IPS DF 4.7 (cell line): Measurements from ENCODE around the gene POU4F3.
"Not testable (repeated sequence)": the region's sequence is repeated elsewhere in the genome, so short reads cannot be mapped to it uniquely, and the experiment has no call there.

Experiments
- DNase-seq: peaks from one replicate; pipeline ENCODE4 v3.0.0-alpha.2; 2013; ENCODE audit warnings: low spot score; ENCODE audit errors: extremely low read depth

The POU4F3 gene, protein sequence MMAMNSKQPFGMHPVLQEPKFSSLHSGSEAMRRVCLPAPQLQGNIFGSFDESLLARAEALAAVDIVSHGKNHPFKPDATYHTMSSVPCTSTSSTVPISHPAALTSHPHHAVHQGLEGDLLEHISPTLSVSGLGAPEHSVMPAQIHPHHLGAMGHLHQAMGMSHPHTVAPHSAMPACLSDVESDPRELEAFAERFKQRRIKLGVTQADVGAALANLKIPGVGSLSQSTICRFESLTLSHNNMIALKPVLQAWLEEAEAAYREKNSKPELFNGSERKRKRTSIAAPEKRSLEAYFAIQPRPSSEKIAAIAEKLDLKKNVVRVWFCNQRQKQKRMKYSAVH

DNA sequence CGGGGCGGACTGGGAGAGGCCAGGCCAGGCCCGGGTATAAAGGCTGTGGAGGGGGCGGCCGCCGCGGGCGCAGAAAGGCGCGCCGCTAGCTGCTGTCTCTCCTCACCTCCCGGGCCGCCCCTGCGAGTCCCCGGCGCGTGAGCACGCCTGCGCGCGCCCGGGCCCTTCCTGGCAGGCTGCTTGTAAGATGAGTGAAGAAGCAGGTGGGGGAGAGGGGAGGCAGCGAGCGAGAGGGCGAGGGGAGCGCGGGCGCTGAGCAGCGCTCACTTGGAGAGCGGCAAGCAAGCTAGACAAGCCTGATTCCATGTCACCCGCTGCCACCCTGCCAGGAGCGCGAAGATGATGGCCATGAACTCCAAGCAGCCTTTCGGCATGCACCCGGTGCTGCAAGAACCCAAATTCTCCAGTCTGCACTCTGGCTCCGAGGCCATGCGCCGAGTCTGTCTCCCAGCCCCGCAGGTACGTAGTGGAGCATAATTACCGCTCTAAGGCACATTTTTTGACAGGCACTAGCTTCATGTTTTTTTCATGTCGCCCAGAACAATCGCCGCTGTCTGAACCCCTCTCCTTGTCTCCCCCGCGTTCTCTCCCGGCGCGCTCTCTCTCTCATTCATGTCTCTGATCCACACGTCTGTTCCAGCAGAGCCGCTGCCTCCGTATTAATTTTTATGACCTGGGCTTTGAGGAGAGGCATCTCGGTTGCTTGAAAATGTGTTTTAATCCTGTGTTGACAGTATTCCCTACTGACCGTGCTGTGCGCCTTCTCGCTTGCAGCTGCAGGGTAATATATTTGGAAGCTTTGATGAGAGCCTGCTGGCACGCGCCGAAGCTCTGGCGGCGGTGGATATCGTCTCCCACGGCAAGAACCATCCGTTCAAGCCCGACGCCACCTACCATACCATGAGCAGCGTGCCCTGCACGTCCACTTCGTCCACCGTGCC is at the start of gene POU4F3:
TSS of gene POU4F3 (plus strand) at position 66 of the 941 bp plus-strand sequence. CDS start at position 340, 274 bp downstream.
- DNase-seq: no peak

DNA sequence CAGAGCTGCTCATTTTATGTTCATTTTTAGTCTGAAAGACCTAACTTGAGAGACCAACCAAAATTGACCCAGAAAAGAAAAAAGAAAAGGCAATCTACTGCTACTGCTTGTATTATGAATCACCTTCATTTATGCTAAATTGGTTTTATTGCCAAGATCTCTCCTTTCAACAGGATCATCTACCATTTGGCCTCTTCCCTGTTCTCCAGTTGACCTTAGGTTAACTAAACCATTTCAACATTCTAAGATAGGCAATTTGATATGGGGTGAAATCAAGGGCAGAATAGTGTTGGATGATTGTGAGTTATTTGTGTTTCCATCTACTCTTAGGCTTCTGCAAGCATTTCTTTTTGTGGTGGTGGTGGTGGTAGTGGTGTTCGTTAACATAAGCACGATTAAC is 48.3 kb upstream of the POU4F3 start:
- no peak for DNase-seq

DNA sequence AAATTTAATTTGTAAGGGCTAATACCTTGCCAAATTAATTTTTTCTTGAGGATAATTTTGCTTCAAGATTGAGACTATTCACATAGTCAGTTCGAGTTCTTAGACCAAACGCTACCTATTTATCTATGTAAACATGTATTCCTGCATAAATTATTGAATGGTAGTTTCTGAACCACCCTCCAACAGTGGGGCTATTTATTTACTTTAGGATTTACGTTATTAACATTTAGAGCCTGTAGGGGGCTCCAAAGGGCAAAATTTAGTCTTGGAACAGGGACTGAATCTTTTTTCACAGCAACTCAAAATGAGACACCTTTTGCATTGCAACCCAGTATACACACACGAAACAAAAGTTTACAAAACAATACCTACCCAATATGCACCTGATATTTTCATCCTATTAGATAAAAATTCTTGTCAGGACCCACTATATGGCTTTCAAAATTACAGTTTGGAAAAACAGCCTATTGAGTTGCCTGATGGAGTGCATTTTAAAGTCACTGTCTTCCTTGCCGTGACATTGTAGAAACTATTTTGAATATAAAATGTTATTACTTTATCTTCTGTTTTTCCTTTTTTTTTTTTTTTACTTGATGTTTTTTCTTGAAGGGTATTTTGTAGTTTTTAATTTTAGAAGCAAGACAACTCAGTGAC is 47.1 kb upstream of the POU4F3 start:
- DNase-seq: no peak

DNA sequence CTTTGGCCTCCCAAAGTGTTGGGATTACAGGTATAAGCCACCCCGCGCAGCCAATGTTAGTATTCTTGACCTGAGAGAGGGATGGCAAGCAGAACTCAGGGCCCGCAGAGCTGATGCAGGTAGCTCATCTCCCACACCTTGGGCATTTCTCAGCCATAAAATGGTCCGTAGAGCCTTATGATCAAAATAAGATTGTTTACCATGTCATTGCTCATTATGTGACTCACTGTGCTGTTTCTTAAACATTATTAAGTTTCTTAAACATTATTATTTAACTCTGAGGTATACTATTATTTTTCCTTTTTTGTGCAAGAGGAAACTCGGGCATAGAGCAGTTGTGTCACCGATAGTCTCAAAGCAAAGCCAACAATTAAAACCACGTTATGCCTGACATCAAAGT is 42.4 kb upstream of the POU4F3 start:
- no peak for DNase-seq

DNA sequence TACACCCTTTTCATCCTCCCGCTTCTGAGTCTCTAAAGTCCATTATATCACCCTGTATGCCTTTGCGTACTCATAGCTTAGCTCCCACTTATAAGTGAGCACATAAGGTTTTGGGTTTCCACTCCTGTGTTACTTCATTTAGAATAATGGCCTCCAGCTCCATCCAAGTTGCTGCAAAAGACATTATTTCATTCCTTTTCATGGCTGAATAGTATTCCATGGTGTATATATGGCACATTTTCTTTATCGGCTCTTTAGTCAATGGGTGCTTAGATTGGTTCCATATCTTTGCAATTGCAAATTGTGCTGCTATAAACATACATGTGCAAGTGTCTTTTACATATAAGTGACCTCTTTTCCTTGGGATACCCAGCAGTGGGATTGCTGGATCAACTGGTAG is 39.7 kb upstream of the POU4F3 start:
- not testable (repeated sequence) for DNase-seq

DNA sequence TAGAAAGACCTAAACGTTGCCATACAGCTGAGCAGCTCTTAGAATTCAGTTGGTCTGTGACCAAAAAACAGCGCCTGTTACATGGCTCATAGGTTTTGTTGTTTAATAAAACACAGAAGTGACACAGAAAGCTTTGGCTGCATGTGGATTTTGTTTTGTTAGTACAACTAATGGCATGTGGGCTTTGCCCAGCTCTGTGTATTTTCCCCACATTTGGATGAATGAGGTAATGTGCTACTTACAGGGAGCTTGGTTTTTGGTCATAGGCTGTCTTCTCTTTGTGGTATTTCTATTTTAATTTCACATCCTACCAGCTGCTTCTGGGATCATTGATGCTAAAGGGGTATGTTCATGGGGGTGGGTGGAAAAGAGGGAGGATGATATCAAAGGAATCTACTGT is 37.0 kb upstream of the POU4F3 start:
- no peak for DNase-seq

DNA sequence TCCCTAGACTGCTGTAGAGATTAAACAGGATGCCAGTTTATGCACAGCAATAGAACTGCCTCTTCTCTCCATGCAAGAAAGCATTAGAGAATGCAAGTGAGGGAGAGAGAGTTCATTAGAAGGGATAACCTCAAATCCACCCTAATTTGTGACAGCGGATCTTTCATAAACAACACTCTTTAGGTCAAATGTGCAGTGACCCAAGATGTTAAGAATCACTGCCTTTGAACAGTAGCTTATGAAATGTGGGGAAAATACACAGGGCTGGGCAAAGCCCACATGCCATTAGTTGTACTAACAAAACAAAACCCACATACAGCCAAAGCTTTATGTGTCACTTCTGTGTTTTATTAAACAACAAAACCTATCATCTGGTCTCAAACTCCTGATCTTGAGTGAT is 36.2 kb upstream of the POU4F3 start:
- no peak for DNase-seq

DNA sequence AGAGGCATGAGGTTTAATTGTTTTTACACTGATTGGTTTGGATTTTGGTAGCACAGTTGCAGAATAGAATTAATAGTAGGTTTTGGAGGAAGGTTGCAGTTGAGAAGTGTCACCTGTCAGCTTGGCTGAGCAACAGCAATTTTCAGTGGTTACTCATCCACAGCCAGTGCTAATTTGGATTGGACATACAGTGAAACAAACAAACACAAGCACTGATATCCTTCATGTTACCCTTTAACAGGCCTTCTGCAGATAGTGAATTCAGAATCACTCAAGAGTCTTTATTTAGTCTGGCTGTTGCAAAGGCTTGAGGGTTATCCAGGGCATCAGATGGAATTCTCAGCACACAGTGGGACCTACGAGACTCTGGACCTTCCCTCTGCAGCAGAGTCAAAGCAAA is 31.8 kb upstream of the POU4F3 start:
- DNase-seq: no peak

DNA sequence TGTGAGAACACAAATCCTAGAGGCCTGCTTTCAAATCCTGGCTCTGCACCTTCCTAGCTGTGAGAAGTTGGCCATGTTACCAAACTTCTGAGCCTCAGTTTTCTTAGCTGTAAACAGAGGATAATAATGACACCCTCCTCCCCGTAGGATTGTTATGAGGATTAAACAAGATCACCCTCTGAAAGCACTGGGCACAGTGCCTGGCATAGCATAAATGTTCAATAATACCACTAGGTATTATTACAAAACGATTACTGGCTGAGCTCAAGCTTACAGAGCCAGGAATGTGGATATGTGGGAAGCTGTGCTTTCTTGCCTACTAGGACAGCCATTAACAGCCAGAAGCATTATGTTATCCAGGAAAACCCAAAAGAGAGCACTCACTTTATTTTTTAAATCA is 30.8 kb upstream of the POU4F3 start:
- DNase-seq: no peak

DNA sequence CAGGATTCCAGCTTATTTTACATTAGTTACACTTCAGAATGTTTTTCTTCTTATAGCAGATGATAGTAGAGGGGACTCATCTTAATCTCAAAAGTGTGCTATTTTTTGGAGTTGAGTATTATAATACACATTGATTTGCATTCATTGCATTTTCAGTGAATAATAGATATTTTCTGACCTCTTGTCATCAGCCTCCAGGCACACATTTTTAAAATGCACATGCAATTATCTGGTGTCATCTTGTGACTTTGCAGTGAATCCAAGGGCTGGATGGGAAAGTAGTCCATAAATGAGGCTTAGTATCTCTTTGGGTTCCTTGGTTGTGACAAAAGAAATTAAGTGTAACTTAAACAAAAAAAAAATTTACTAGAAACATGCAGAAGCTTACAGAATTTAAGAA is 28.1 kb upstream of the POU4F3 start:
- DNase-seq: no peak

DNA sequence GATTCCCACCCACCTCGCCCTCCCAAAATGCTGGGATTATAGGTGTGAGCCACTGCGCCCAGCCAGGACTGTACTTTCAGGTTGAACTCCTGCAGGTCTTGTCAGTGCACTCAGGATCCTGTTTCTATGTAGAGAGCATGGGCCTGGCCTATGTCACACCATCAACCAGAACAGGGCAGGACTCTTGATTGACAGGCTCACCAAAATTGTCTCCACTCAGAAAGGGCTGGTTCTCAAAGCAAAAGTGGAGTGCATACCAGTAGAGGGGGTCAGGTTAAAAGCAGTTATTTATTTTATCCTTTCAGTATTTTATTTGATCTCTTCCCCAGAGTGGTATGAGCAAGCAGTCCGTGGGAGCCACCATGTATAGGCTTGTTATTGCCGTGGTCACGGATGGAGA is 27.4 kb upstream of the POU4F3 start:
- no peak for DNase-seq

DNA sequence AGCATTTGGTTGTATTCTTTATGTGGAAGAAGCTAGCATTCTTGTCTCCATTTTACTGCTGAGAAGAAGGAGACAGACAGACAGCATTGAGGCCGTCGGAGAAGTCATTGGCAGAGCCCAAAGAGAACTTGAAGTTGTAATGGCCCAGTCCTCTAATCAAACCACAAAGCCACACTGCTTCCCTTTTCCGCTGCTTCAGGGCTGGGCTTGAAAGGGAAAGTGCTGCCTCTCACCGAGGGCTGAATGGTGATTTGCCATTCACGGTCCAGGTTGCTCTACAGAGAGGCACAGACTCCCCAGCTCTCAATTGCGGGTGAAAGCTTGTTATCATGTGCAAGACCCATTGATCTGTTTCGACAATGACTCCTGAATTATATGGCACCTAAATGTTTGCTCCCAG is 25.6 kb upstream of the POU4F3 start:
- no peak for DNase-seq

DNA sequence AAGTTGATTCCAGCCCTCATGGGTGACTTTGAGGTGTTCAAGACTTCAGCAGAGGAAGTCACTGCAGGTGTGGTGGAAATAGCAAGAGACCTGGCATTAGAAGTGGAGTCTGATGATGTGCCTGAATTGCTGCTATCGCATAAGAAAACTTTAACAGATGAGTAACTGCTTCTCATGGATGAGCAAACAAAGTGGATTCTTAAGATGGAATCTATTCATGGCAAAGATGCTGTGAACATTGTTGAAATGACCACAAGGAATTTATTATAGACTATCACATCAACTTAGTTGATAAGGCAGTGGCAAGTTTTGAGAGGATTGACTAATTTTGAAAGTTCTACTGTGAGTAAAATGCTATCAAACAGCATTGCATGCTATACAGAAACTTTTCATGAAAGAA is 17.1 kb upstream of the POU4F3 start:
- DNase-seq: no peak

DNA sequence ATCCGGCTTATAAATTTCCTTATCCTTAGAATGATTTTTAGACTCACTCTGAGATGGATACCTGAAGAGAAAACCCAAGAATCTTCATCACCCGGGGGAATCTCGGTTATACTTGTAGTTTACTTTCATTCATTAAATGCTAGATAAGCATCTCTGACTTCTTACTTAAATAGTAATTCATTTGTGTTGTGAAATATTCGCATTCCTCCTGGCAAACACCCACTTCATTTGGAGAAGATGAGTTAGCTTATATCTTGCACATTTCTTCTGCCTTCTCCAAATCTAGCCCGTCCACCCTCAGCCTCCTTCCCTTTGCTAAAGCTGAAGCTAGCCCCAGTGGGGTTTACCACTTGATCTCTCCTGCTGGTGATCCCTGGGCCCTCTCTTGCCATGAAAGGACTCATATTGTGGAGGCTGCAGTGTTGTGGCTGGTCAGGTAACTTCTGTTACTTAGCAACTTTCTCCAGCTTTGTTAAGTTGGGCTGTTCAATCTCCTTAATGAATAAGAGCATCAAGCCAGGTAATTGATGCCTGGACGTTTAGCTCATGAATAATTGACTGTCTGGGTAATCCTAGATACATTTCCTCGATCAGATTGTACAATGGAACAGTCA is 11.3 kb upstream of the POU4F3 start:
- no peak for DNase-seq

DNA sequence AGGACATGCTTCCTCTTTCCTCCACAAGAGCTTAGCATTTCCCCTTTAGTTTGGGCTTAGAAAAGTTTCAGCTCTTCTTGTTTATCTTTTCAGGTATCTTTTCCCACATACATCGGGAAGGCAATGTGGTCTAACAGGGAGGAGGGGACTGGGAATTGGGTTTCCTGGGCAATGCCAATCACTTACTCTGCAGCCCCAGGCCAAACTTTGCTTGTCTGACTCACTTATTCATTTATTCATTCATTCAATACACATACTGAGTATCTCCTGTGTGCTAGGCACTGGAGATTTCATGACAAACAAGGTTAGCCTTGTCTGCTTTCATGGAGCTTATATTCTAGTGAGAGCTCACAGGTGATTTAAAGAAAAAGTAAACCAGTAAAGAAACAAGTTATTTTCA is 10.7 kb upstream of the POU4F3 start:
- no peak for DNase-seq

DNA sequence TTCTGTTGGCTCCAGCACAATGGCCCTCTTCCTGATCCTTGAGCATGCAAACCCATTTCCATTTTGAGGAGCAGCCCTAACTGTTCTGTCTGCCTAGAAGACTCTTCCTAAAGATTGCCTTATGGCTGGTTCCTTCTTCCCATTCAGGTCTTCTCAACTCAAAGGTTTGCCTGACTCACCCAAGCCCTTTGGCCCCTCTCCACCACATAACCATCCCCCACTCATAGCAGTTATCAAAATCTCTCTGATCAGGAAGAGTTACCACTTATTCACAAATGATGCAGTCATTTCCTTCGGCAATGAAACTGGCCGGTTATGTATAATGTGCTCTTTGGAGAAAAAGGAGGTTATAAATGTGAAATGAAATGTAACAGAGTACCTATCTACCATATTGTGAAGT is 8.9 kb upstream of the POU4F3 start:
- no peak for DNase-seq

DNA sequence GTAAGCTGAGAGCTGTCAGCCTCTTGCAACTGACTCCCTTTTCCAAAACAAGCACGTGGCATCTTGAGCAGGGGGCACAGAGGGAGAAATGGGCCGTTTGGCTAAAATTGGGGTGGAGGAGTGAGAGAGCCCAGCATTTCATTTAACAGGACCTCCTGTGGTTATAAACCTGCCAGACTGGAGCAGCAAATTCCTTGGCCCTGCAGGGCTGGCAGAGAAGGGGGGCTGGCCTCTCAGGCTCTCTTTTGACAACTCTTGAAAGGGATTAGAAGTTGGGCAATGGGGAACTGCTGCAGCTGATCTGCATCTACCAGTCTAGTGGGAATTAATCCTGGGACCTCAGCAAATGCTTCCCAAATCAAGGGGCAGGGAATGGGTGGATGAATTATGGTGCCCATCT is 7.2 kb upstream of the POU4F3 start:
- no peak for DNase-seq

DNA sequence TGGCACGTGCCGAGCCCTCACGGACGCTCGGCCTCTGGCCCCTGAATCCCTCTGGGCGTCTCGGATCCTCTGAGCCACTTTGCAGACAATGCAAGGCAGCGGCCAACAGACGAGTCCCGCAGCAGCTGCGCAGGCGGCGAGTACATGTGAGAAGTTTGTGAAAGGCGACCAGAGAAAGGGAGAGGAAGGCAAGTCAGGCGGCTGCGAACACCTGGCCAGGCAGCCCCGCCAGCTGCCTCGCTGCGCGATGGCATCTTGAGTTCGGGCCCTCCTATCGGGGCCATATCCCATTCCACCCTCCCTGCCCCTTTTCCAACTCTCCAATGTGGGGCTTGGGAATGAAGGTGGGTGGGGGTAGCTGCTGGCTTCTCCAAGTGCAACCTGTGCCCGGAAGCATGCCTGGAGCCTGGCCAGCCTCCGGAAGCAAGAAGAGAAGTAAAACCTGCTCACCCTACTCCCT is 4.5 kb upstream of the POU4F3 start:
- DNase-seq: no peak

DNA sequence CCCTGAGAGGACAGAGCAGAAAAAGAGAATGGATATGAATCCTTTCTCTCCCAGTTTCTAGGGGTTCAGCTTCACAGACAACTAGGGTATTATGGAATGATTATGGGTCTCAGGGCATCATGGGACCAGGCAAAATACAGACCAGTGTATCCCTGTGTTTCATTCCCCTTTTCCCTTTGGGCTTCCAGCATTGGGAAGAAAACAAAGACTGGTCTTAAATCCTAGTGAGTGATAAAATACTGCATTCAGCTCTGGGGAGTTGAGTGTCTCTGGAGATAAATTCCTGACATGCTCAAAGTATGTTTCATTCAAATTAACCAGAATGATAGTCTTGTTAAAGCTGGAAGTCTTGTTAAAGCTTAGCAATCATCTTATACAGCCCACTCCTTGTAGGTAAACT is 2.4 kb upstream of the POU4F3 start:
- no peak for DNase-seq

DNA sequence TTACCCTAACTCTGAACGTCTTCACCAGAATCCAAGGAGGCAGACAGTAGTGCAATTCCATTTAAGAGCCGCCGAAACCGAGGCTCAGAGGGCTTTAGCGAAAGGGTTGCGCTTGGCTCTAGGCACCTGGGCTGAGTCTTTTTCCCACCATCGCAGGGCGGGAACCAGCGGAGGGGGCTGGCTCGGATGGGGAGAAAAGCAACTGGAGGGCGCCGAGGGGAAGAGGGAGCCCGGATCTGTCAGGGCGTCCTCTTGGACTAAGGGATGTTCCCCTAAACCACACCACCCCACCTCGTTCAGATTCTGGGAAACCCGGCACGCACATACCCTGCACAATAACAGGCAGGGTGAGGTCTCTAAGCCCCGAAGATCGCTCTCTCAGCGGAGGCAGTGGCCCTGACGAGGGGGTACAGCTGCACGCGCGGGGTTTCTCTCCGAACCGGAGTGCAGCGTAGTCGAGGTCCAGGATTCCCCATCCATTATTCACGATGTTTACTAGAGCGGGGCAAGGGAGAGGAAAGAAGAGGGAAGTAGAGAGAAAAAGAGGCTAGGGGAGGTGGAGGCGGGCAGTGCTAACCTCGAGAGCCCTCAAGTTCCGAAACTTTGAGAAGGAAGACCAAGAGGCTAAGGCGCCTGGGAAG is 1.3 kb upstream of the POU4F3 start:
- no peak for DNase-seq

DNA sequence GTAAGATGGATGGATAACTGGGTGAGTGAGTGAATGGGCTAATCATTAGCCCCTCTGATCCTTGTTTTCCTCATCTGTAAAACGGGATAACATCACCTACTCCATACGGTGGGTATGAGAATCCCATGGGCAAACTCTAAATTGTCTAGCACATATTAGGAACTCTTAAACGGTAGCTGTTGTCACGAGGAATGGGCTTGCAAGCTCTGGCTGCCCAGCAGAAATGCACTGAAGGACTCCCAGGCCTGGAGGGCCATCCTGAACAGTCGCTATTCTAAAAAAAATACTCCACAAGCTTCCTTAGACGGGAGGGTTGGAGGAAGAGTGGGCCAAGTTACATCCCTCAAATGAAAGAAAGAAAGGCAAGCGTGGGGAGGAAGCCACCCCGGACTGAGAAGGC is 711 bp upstream of the POU4F3 start:
- no peak for DNase-seq
